H1 (cell line): ENCODE data around the gene EMX1. TPM values are rescaled to one million over a fixed set of nuclear protein-coding genes. Genes with fewer than 3 reads are reported as not detected.

ENCODE experiments used
- CTCF ChIA-PET: fragments of 300-600 bp; sonication (Branson Sonifier 250); formaldehyde crosslinking; loops from one replicate; lab custom pipeline; 2021; ENCODE audit not compliant: partially characterized antibody; lab: Charles Lee
- POLR2A ChIA-PET: fragments of 300-600 bp; sonication (Branson Sonifier 250); formaldehyde crosslinking; loops from one replicate; lab custom pipeline; 2021; ENCODE audit warnings: inconsistent platforms; ENCODE audit not compliant: partially characterized antibody; lab: Charles Lee
- DNase-seq, 2 experiments: peaks; one replicate each; pipeline versions ENCODE4 v3.0.0 to v3.0.0-alpha.2; 2010 to 2022; ENCODE audit warnings: low spot score in 2 of 2, low read depth in 1 of 2, mixed read lengths in 1 of 2
- FAIRE-seq: peaks from 2 replicates; lab custom pipeline; 2011; peaks lifted over from hg19 to GRCh38; lab: Jason Lieb, UNC
- H2AFZ ChIP-seq: 2 replicates; pipeline ENCODE4 v1.8.1; 2012; ENCODE audit warnings: low read length, inconsistent platforms
- H2AK5ac ChIP-seq: 2 replicates; pipeline ENCODE4 v1.6.1; 2013; ENCODE audit warnings: low read depth, low read length
- H2BK120ac ChIP-seq: replicated peaks from 2 replicates; pipeline ENCODE3; 2013; ENCODE audit warnings: low read depth, low read length, inconsistent platforms
- H2BK12ac ChIP-seq: 2 replicates; pipeline ENCODE4 v1.6.1; 2013; ENCODE audit warnings: low read depth, low read length
- H2BK15ac ChIP-seq: 2 replicates; pipeline ENCODE4 v1.6.1; 2013; ENCODE audit warnings: low read length
- H2BK20ac ChIP-seq: 2 replicates; pipeline ENCODE4 v1.6.1; 2013; ENCODE audit warnings: low read length
- H2BK5ac ChIP-seq: 2 replicates; pipeline ENCODE4 v1.6.1; 2013; ENCODE audit warnings: low read depth, low read length
- H3K14ac ChIP-seq: 2 replicates; pipeline ENCODE4 v1.6.1; 2013; ENCODE audit warnings: inconsistent platforms; ENCODE audit not compliant: insufficient read length
- H3K18ac ChIP-seq: 2 replicates; pipeline ENCODE4 v1.6.1; 2013; ENCODE audit warnings: low read length; ENCODE audit errors: extremely low read depth
- H3K23ac ChIP-seq: 2 replicates; pipeline ENCODE4 v1.6.1; 2013; ENCODE audit warnings: inconsistent platforms; ENCODE audit not compliant: insufficient read length
- H3K23me2 ChIP-seq: 2 replicates; pipeline ENCODE4 v1.6.1; 2013; ENCODE audit warnings: low read depth, low read length
- H3K27ac ChIP-seq: 2 replicates; pipeline ENCODE4 v1.6.1; 2011; ENCODE audit warnings: low read depth, low read length, inconsistent platforms
- H3K27me3 ChIP-seq, 4 experiments: replicated peaks in 1 of 4; 1 replicate in 1 of 4; 2 replicates in 3 of 4; pipeline versions ENCODE4 v1.6.1 to v1.8.1; 2011 to 2013; ENCODE audit warnings: low read length in 3 of 4, mild to moderate bottlenecking in 3 of 4, inconsistent platforms in 2 of 4, mixed read lengths in 2 of 4, moderate library complexity in 1 of 4; ENCODE audit not compliant: control insufficient read depth in 3 of 4, insufficient read depth in 3 of 4; ENCODE audit errors: extremely low read depth in 1 of 4
- H3K36me3 ChIP-seq, 4 experiments: 2 replicates each; pipeline versions ENCODE4 v1.6.1 to v1.8.1; 2011 to 2013; ENCODE audit warnings: mild to moderate bottlenecking in 4 of 4, low read length in 3 of 4, moderate library complexity in 2 of 4, control low read depth in 1 of 4, inconsistent platforms in 1 of 4; ENCODE audit not compliant: insufficient read depth in 4 of 4, control insufficient read depth in 2 of 4
- H3K4ac ChIP-seq: replicated peaks from 2 replicates; pipeline ENCODE3; 2013; ENCODE audit warnings: low read length, low read depth, mixed read lengths, inconsistent platforms; ENCODE audit not compliant: insufficient read length
- H3K4me1 ChIP-seq, 4 experiments: replicated peaks in 1 of 4; 1 replicate in 1 of 4; 2 replicates in 3 of 4; pipeline versions ENCODE4 v1.6.1 to v1.8.1; 2011 to 2013; ENCODE audit warnings: low read length in 3 of 4, inconsistent platforms in 2 of 4, mixed read lengths in 1 of 4; ENCODE audit not compliant: insufficient read depth in 4 of 4, control insufficient read depth in 3 of 4
- H3K4me2 ChIP-seq, 2 experiments: 2 replicates each; pipeline versions ENCODE4 v1.6.1 to v1.8.1; 2011 to 2013; ENCODE audit warnings: low read depth in 2 of 2, low read length in 2 of 2, control low read depth in 1 of 2, inconsistent platforms in 1 of 2, mild to moderate bottlenecking in 1 of 2; ENCODE audit not compliant: insufficient read depth in 1 of 2
- H3K4me3 ChIP-seq, 4 experiments: fragments of 200-600, 300-600 bp in 1 of 4; sonication (generic), shearing (Covaris generic), sonication (Bioruptor Twin) in 1 of 4; 2 replicates each; pipeline versions ENCODE4 v1.5.1 to v1.8.1; 2011 to 2016; ENCODE audit warnings: low read length in 4 of 4, low read depth in 3 of 4, control low read depth in 2 of 4, inconsistent platforms in 2 of 4, mild to moderate bottlenecking in 2 of 4, mixed read lengths in 1 of 4, moderate library complexity in 1 of 4; ENCODE audit not compliant: insufficient read depth in 2 of 4; ENCODE audit errors: extremely low read depth in 1 of 4
- H3K56ac ChIP-seq: replicated peaks from 2 replicates; pipeline ENCODE3; 2013; ENCODE audit warnings: low read depth, mild to moderate bottlenecking, mixed read lengths, low read length, inconsistent platforms; ENCODE audit not compliant: insufficient read length
- H3K79me1 ChIP-seq: 2 replicates; pipeline ENCODE4 v1.6.1; 2013; ENCODE audit warnings: low read depth, low read length, control low read depth
- H3K79me2 ChIP-seq, 2 experiments: 2 replicates each; pipeline versions ENCODE4 v1.6.1 to v1.8.1; 2012 to 2013; ENCODE audit warnings: low read length in 2 of 2, mild to moderate bottlenecking in 2 of 2, inconsistent platforms in 1 of 2; ENCODE audit not compliant: insufficient read depth in 2 of 2, control insufficient read depth in 1 of 2
- H3K9ac ChIP-seq, 4 experiments: replicated peaks in 1 of 4; 1 replicate in 1 of 4; 2 replicates in 3 of 4; pipeline versions ENCODE4 v1.6.1 to v1.8.1; 2011 to 2013; ENCODE audit warnings: low read depth in 3 of 4, low read length in 3 of 4, control low read depth in 2 of 4, mild to moderate bottlenecking in 2 of 4, moderate library complexity in 2 of 4, inconsistent platforms in 1 of 4; ENCODE audit errors: extremely low read depth in 1 of 4
- H3K9me3 ChIP-seq, 2 experiments: 2 replicates each; pipeline versions ENCODE4 v1.6.1 to v1.8.1; 2012 to 2013; ENCODE audit warnings: mild to moderate bottlenecking in 2 of 2, moderate library complexity in 2 of 2, control low read depth in 1 of 2, inconsistent platforms in 1 of 2, low read depth in 1 of 2, low read length in 1 of 2, mixed read lengths in 1 of 2; ENCODE audit not compliant: insufficient read depth in 2 of 2
- H4K20me1 ChIP-seq, 2 experiments: replicated peaks in 1 of 2; 2 replicates each; pipeline versions ENCODE3 to v1.8.1; 2011 to 2013; ENCODE audit warnings: inconsistent platforms in 2 of 2, low read length in 2 of 2, mild to moderate bottlenecking in 1 of 2; ENCODE audit not compliant: insufficient read depth in 2 of 2, control insufficient read depth in 1 of 2
- H4K5ac ChIP-seq: 2 replicates; pipeline ENCODE4 v1.6.1; 2013; ENCODE audit warnings: low read length, low read depth, mixed read lengths, inconsistent platforms; ENCODE audit not compliant: insufficient read length
- H4K8ac ChIP-seq: 2 replicates; pipeline ENCODE4 v1.8.0; 2013; ENCODE audit warnings: mild to moderate bottlenecking, moderate library complexity, low read length, inconsistent platforms; ENCODE audit not compliant: insufficient read depth; ENCODE audit errors: extremely low read depth
- H4K91ac ChIP-seq: replicated peaks from 2 replicates; pipeline ENCODE3; 2013; ENCODE audit warnings: low read length, mixed read lengths, inconsistent platforms; ENCODE audit not compliant: insufficient read length
- BCL11A ChIP-seq, 2 experiments: IDR thresholded peaks; one replicate each; pipeline ENCODE4 v1.6.1; 2011; ENCODE audit warnings: low read depth in 2 of 2, low read length in 2 of 2, mild to moderate bottlenecking in 2 of 2
- CBX8 ChIP-seq: fragments of 300-800, 300-1000 bp; sonication (generic); IDR thresholded peaks from 2 replicates; pipeline ENCODE4 v1.7.1; 2016; ENCODE audit warnings: low read depth, low read length, borderline replicate concordance
- CEBPB ChIP-seq: IDR thresholded peaks from 2 replicates; pipeline ENCODE4 v1.6.1; 2012; ENCODE audit warnings: low read depth, low read length
- CHD1 ChIP-seq: IDR thresholded peaks from 2 replicates; pipeline ENCODE4 v1.6.1; 2012; ENCODE audit warnings: low read depth, low read length, improper control_type of control experiment
- KDM5A ChIP-seq: fragments of 200-600 bp; IDR thresholded peaks from 2 replicates; pipeline ENCODE4 v1.7.1; 2012; ENCODE audit warnings: mild to moderate bottlenecking, low read length, inconsistent platforms, mixed read lengths
- MAFK ChIP-seq: IDR thresholded peaks from 2 replicates; pipeline ENCODE4 v1.6.1; 2012; ENCODE audit warnings: low read depth, mild to moderate bottlenecking, improper control_type of control experiment, low read length
- POLR2A ChIP-seq, 2 experiments: IDR thresholded peaks; 1 replicate in 1 of 2; 2 replicates in 1 of 2; pipeline ENCODE4 v1.6.1; 2011; ENCODE audit warnings: low read depth in 2 of 2, low read length in 2 of 2, mild to moderate bottlenecking in 2 of 2; ENCODE audit errors: control extremely low read depth in 1 of 2
- SIN3A ChIP-seq, 2 experiments: IDR thresholded peaks in 1 of 2; conservative IDR thresholded peaks in 1 of 2; 2 replicates each; pipeline ENCODE4 v1.6.1; 2011 to 2012; ENCODE audit warnings: low read length in 2 of 2, improper control_type of control experiment in 1 of 2, low read depth in 1 of 2, mild to moderate bottlenecking in 1 of 2
- SP4 ChIP-seq: IDR thresholded peaks from 2 replicates; pipeline ENCODE4 v1.6.1; 2012; ENCODE audit warnings: low read length, inconsistent platforms
- TEAD4 ChIP-seq: IDR thresholded peaks from 2 replicates; pipeline ENCODE4 v1.6.1; 2012; ENCODE audit warnings: low read depth, low read length, inconsistent platforms, mixed read lengths
- ZNF274 ChIP-seq: IDR thresholded peaks from 2 replicates; pipeline ENCODE4 v1.7.0; 2012; ENCODE audit warnings: low read length, borderline replicate concordance; ENCODE audit errors: extremely low read depth
- WGBS, 2 experiments: shearing (Covaris generic) in 1 of 2; methylation state at CpG; one replicate each; pipeline versions ENCODE4 v1.1.6 to v1.1.7; 2013 to 2015; ENCODE audit warnings: low lambda C conversion rate in 2 of 2, mixed read lengths in 2 of 2, inconsistent platforms in 1 of 2, low coverage in 1 of 2, missing lambda C conversion rate in 1 of 2; ENCODE audit not compliant: insufficient replicate concordance in 2 of 2, insufficient coverage in 1 of 2, insufficient read length in 1 of 2; ENCODE audit errors: extremely low coverage in 1 of 2, missing lambda C conversion rate in 1 of 2; 5-methylcytosine and 5-hydroxymethylcytosine counted together
- polyA plus RNA-seq, 7 experiments: library from polyadenylated mRNA; depleted of rRNA in 3 of 7; stranded (reverse) in 5 of 7; unstranded in 2 of 7; fragments of >200 nt in 5 of 7; fragments of 200-250 nt in 2 of 7; gene quantifications; 1 replicate in 5 of 7; 2 replicates in 1 of 7; 4 replicates in 1 of 7; pipeline versions ENCODE4 v1.2.1 to v1.2.3, GENCODE V29; 2011 to 2013; ENCODE audit warnings: missing spikeins in 2 of 7, mixed read lengths in 2 of 7
- total RNA-seq: library from RNA; stranded (reverse); fragmentation: NEBNext Ultra II Directional; extraction: Animal tissue kit (Norgen Biotek cat#: 25700); gene quantifications from 2 replicates; pipeline ENCODE4 v1.2.1, GENCODE V29; 2021
- TF ChIP-seq, protein P1 (sequence below), 3 experiments: IDR thresholded peaks; 1 replicate in 2 of 3; 2 replicates in 1 of 3; pipeline versions ENCODE4 v1.5.1 to v1.6.1; 2011; ENCODE audit warnings: low read length in 3 of 3, mild to moderate bottlenecking in 3 of 3, inconsistent platforms in 2 of 3, low read depth in 1 of 3, moderate library complexity in 1 of 3; ENCODE audit not compliant: insufficient read depth in 1 of 3; ENCODE audit errors: control extremely low read depth in 1 of 3

Gene EMX1
- total and polyA plus RNA-seq, 2 of the 8 experiments (the other 6 are each of a cell fraction or from before 2014, with no cell fraction given) = 2.4 to 4.9 TPM

DNA sequence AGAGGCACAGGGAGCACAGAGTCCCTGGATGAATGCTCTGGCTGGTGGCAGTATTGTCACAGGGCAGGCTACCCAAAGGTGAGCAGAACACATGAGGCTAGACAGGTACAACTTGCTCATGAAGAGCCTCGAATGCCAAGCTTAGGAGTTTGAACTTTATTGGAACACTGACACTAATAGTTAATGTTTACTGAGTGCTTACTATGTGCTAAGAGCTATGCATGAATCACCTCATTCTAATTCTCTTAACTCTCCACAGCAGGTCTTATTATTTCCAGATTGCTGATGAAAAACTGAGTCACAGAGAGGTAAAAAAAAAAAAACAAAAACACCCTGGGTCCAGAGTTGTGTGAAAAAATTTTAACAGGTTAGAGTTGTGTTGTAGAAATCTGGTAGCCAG is 6.1 kb upstream of the EMX1 start:
- Histone ChIP-seq H3K18ac (no peak overlapping the region), H3K79me1 (no peaks in the 10 kb centered on the region), H2AFZ (no peak overlapping the region), H3K4me3 (no peak overlapping the region), H2BK12ac (no peak overlapping the region; the same call in 1 of the 2 replicates), H3K4ac (no peak overlapping the region), H4K91ac (no peak overlapping the region), H3K9me3 (no peaks in the 10 kb centered on the region), H2BK5ac (no peak overlapping the region), H3K23me2 (peaks cover 7% of the 10 kb centered on the region; the same call in 1 of the 2 replicates), H4K8ac (no peak overlapping the region), H2BK120ac (no peak overlapping the region), H3K23ac (no peak overlapping the region), H3K4me2 (no peak overlapping the region), H3K4me1 (peaks cover 13 to 23% (median 17%) of the 10 kb centered on the region in 4 experiments), H3K56ac (no peak overlapping the region), H2BK15ac (no peak overlapping the region; the same call in 1 of the 2 replicates), H4K20me1 (peaks cover 2 to 3% of the 10 kb centered on the region in 2 experiments), H3K27ac (no peak overlapping the region), H2BK20ac (no peak overlapping the region), H4K5ac (no peak overlapping the region), H2AK5ac (no peak overlapping the region; the same call in 1 of the 2 replicates), H3K14ac (no peak overlapping the region), H3K27me3 (peaks cover 42 to 68% (median 57%) of the 10 kb centered on the region in 4 experiments), H3K36me3 (no peaks in the 10 kb centered on the region), H3K9ac (no peak overlapping the region), H3K79me2 (no peaks in the 10 kb centered on the region)
- CTCF ChIA-PET = interaction anchor here (1.0 to 24.3 kb wide), 3 partner anchors 15 to 24 kb away, joined by 3 to 497 read pairs (median 42); partner anchors contain the start of gene SPR
- no peak for DNase-seq
- 78% methylated on average over 1 of the region's 1 CpG; no CpG with 5 or more reads in 1 of the 2 experiments for WGBS, 2 experiments
- FAIRE-seq = no peak
- POLR2A ChIA-PET = interaction anchor here (0.9 kb wide), 1 partner anchor 13 kb away, joined by 3 read pairs; no protein-coding TSS in a partner anchor
- TF ChIP-seq KDM5A (no peak), POLR2A (IDR thresholded peaks at IDR 0.05; ENCODE audit: control extremely low read depth in 1 of 2, low read depth in 2 of 2, low read length in 2 of 2) (no peak), SIN3A (conservative IDR thresholded peaks at IDR 0.05 in 1 of 2, IDR thresholded peaks at IDR 0.05 in 1 of 2; ENCODE audit: low read depth in 1 of 2, low read length in 2 of 2) (no peak), CBX8 (no peak), MAFK (no peak), CEBPB (no peak), TEAD4 (no peak), CHD1 (no peak), SP4 (no peak), ZNF274 (no peak), BCL11A (IDR thresholded peaks at IDR 0.05; ENCODE audit: low read depth in 2 of 2, low read length in 2 of 2) (no peak)
- TF ChIP-seq, protein P1, sequence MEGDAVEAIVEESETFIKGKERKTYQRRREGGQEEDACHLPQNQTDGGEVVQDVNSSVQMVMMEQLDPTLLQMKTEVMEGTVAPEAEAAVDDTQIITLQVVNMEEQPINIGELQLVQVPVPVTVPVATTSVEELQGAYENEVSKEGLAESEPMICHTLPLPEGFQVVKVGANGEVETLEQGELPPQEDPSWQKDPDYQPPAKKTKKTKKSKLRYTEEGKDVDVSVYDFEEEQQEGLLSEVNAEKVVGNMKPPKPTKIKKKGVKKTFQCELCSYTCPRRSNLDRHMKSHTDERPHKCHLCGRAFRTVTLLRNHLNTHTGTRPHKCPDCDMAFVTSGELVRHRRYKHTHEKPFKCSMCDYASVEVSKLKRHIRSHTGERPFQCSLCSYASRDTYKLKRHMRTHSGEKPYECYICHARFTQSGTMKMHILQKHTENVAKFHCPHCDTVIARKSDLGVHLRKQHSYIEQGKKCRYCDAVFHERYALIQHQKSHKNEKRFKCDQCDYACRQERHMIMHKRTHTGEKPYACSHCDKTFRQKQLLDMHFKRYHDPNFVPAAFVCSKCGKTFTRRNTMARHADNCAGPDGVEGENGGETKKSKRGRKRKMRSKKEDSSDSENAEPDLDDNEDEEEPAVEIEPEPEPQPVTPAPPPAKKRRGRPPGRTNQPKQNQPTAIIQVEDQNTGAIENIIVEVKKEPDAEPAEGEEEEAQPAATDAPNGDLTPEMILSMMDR (IDR thresholded peaks at IDR 0.05; ENCODE audit: control extremely low read depth in 1 of 3, insufficient read depth in 1 of 3, low read depth in 1 of 3, low read length in 3 of 3) = no peak
